HG02623 (cell line): Measurements from ENCODE around the gene SCN8A.
"Not testable (repeated sequence)": the region's sequence is repeated elsewhere in the genome, so short reads cannot be mapped to it uniquely, and the experiment has no call there.

ENCODE experiments used
- ATAC-seq: cut with Tn5 transposase; IDR thresholded peaks from one replicate; pipeline ENCODE4 v1.9.1; 2021; ENCODE audit warnings: moderate library complexity; ENCODE audit not compliant: unreplicated experiment

Gene SCN8A

GRCh38 chr12:51759695-51760094 lies 168.7 kb downstream of the SCN8A start:
- ATAC-seq, result no peak

- ATAC-seq, result no peak
Measured at GRCh38 chr12:51760231-51760630, 169.2 kb downstream of the SCN8A start.

- no peak for ATAC-seq
Measured at GRCh38 chr12:51763743-51764142, 172.7 kb downstream of the SCN8A start.

- ATAC-seq, result no peak
Measured at GRCh38 chr12:51766067-51766676, 175.1 kb downstream of the SCN8A start.

- no peak for ATAC-seq
Measured at GRCh38 chr12:51771008-51771407, 180.0 kb downstream of the SCN8A start.

- no peak for ATAC-seq
Measured at GRCh38 chr12:51773145-51773869, 182.3 kb downstream of the SCN8A start.

GRCh38 chr12:51774933-51775332 lies 183.9 kb downstream of the SCN8A start:
- no peak for ATAC-seq

- ATAC-seq, result no peak
Measured at GRCh38 chr12:51777457-51777856, 186.4 kb downstream of the SCN8A start.

- no peak for ATAC-seq
Measured at GRCh38 chr12:51777973-51778372, 186.9 kb downstream of the SCN8A start.

GRCh38 chr12:51779876-51780275 lies 188.8 kb downstream of the SCN8A start:
- ATAC-seq, result no peak

GRCh38 chr12:51784688-51785087 lies 193.7 kb downstream of the SCN8A start:
- no peak for ATAC-seq

GRCh38 chr12:51785906-51786305 lies 194.9 kb downstream of the SCN8A start:
- ATAC-seq, result no peak

GRCh38 chr12:51788876-51789275 lies 197.8 kb downstream of the SCN8A start:
- ATAC-seq, result no peak

- ATAC-seq, result no peak
Measured at GRCh38 chr12:51792417-51792816, 201.4 kb downstream of the SCN8A start.

- ATAC-seq, result no peak
Measured at GRCh38 chr12:51793201-51793600, 202.2 kb downstream of the SCN8A start.

- no peak for ATAC-seq
Measured at GRCh38 chr12:51797301-51797700, 206.3 kb downstream of the SCN8A start.

- not testable (repeated sequence) for ATAC-seq
Measured at GRCh38 chr12:51798051-51798450, 207.0 kb downstream of the SCN8A start.

- no peak for ATAC-seq
Measured at GRCh38 chr12:51798501-51798900, 207.5 kb downstream of the SCN8A start.

GRCh38 chr12:51801027-51801426 lies 210.0 kb downstream of the SCN8A start:
- no peak for ATAC-seq

GRCh38 chr12:51806896-51807295 lies 215.9 kb downstream of the SCN8A start:
- ATAC-seq, result no peak

- no peak for ATAC-seq
Measured at GRCh38 chr12:51809193-51809592, 218.2 kb downstream of the SCN8A start.
